Uterus (tissue), 2 donors: ENCODE results near the gene CRABP2.

Experiments
- CTCF ChIP-seq, 4 experiments: fragments of 200-600 bp in 2 of 4; fragments of 450-650 bp in 2 of 4; sonication (generic) in 2 of 4; IDR thresholded peaks; one replicate each; pipeline ENCODE4 v1.5.1; 2016 to 2019; ENCODE audit warnings: antibody characterized with exemption in 4 of 4, mild to moderate bottlenecking in 2 of 4, moderate library complexity in 1 of 4
- POLR2A ChIP-seq, 2 donors: fragments of 450-650 bp; IDR thresholded peaks; one replicate each; pipeline ENCODE4 v1.6.1; 2016; ENCODE audit warnings: antibody characterized with exemption in 2 of 2, mild to moderate bottlenecking in 1 of 2, moderate library complexity in 1 of 2

- TF ChIP-seq POLR2A (IDR thresholded peaks at IDR 0.05) (no peak), CTCF (IDR thresholded peaks at IDR 0.05) (no peak)
These were observed 39.8 kb downstream of the CRABP2 start for GRCh38 chr1:156665539-156665938.
